Gastroesophageal sphincter (tissue), 4 donors: ENCODE measurements around the gene XRCC5. TPM values are rescaled to one million over a fixed set of nuclear protein-coding genes. Genes with fewer than 3 reads are reported as not detected.

ENCODE experiments used
- ATAC-seq: fragments of 150-250 bp; one replicate; pipeline ENCODE4 v1.9.1; 2016; ENCODE audit warnings: mild to moderate bottlenecking, moderate library complexity
- H3K27ac ChIP-seq, 4 donors: fragments of 200-600 bp; sonication (generic) in 3 of 4; 1 replicate in 3 of 4; 2 replicates in 1 of 4; pipeline ENCODE4 v1.5.1; 2016 to 2019
- H3K27me3 ChIP-seq: fragments of 200-600 bp; sonication (generic); one replicate; pipeline ENCODE4 v1.5.1; 2019
- H3K36me3 ChIP-seq, 2 donors: fragments of 200-600 bp; sonication (generic); one replicate each; pipeline ENCODE4 v1.5.1; 2019; ENCODE audit warnings: control low read depth in 1 of 2
- H3K4me1 ChIP-seq, 3 donors: fragments of 200-600 bp; sonication (generic); 1 replicate in 2 of 3; 2 replicates in 1 of 3; pipeline ENCODE4 v1.5.1; 2016 to 2019; ENCODE audit warnings: control low read depth in 2 of 3
- H3K4me3 ChIP-seq, 2 donors: fragments of 200-600 bp; sonication (generic); one replicate each; pipeline ENCODE4 v1.5.1; 2019; ENCODE audit warnings: mild to moderate bottlenecking in 1 of 2, moderate library complexity in 1 of 2
- H3K9me3 ChIP-seq, 3 donors: fragments of 200-600 bp; sonication (generic); one replicate each; pipeline ENCODE4 v1.5.1; 2017 to 2019; ENCODE audit warnings: control low read depth in 2 of 3
- CTCF ChIP-seq, 4 experiments: fragments of 200-600 bp in 2 of 4; fragments of 450-650 bp in 2 of 4; sonication (generic) in 1 of 4; IDR thresholded peaks; one replicate each; pipeline ENCODE4 v1.5.1; 2017 to 2019; ENCODE audit warnings: antibody characterized with exemption in 4 of 4, mild to moderate bottlenecking in 2 of 4, moderate library complexity in 2 of 4
- EP300 ChIP-seq: sonication (generic); formaldehyde crosslinking; IDR thresholded peaks from one replicate; pipeline ENCODE4 v1.6.1; 2017; ENCODE audit warnings: antibody characterized with exemption, mild to moderate bottlenecking
- POLR2A ChIP-seq, 2 donors: fragments of 450-650 bp; IDR thresholded peaks; one replicate each; pipeline ENCODE4 v1.6.1; 2017; ENCODE audit warnings: antibody characterized with exemption in 2 of 2, mild to moderate bottlenecking in 2 of 2, moderate library complexity in 1 of 2
- POLR2AphosphoS5 ChIP-seq: sonication (generic); formaldehyde crosslinking; IDR thresholded peaks from one replicate; pipeline ENCODE4 v1.6.1; 2017; ENCODE audit warnings: antibody characterized with exemption
- WGBS, 2 donors: methylation state at CpG; one replicate each; pipeline ENCODE4 v1.1.5; 2018; ENCODE audit warnings: low coverage in 1 of 2; 5-methylcytosine and 5-hydroxymethylcytosine counted together
- total RNA-seq, 4 donors: library from RNA; depleted of rRNA; stranded (reverse); fragments of >200 nt; gene quantifications; one replicate each; pipeline ENCODE4 v1.1.0, GENCODE V29; 2016

Gene XRCC5
- total RNA-seq, 4 donors from 2014 or later: 143 to 190 (median 187) TPM

DNA sequence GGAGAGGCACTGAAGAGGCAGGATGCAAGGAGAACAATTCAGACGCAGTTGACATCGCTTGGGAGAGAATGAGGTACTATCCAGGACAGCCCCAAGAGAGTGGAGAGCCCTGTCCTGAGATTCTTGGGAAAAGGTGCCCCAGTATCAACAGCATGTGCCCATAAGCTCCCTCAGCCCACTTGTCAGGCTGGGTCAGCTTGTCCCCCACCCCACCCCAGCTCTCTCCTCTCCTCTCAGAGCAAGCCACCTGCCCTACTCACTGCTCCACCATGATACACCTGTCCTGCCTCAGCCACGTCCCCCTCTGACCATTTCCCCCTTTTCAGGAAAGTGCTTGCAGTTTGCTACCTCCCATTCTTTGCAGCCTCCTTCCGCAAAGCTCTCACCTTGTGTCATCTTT lies 111.8 kb downstream of the XRCC5 start:
- Histone ChIP-seq H3K27me3 (no peaks in the 10 kb centered on the region), H3K27ac (no peak overlapping the region), H3K4me3 (no peak overlapping the region), H3K4me1 (peaks cover 0 to 2% (median 0%) of the 10 kb centered on the region in 3 donors), H3K9me3 (no peaks in the 10 kb centered on the region), H3K36me3 (peaks cover 0 to 7% of the 10 kb centered on the region in 2 donors)
- 80% methylated on average over 4 of the region's 4 CpGs; no CpG with 5 or more reads in 1 of the 2 donors for WGBS, 2 donors
- ATAC-seq: no peak
- TF ChIP-seq EP300: no peak
- no peak for TF ChIP-seq CTCF (IDR thresholded peaks at IDR 0.05)
- TF ChIP-seq POLR2AphosphoS5: no peak

DNA sequence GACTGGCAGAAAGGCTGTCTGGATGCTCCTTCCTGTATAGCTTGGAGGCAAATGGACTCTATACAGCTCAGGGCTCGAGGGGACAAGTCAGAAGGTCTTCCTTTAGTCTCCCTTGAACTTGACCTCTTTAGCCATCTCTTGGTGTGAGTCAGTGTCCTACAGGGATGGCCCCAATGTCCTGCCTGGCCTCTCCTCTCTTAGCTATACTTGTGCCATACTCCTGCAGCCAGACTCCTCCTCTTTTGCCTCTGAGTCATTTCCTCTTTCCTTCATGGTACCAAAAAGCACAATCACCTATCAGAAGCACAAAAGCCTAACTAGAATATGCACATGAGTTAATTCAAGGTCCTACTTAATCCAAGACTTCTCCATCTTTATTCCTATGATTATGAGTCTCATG lies 112.7 kb downstream of the XRCC5 start:
- Histone ChIP-seq H3K27me3 (no peaks in the 10 kb centered on the region), H3K4me1 (no peaks in the 10 kb centered on the region), H3K36me3 (peaks cover 0 to 7% of the 10 kb centered on the region in 2 donors), H3K27ac (no peak overlapping the region), H3K9me3 (no peaks in the 10 kb centered on the region), H3K4me3 (no peak overlapping the region)
- 50% methylated on average over 1 of the region's 1 CpG; no CpG with 5 or more reads in 1 of the 2 donors for WGBS, 2 donors
- ATAC-seq: no peak
- TF ChIP-seq POLR2A (IDR thresholded peaks at IDR 0.05) (no peak), POLR2AphosphoS5 (no peak), EP300 (no peak), CTCF (IDR thresholded peaks at IDR 0.05) (no peak)

- no peaks in the 10 kb centered on the region for H3K9me3 ChIP-seq
- no peak for ATAC-seq
- no peaks in the 10 kb centered on the region for H3K27me3 ChIP-seq
- no peaks in the 10 kb centered on the region for H3K4me1 ChIP-seq
- 54 to 66% methylated on average over 3 to 4 of the region's 4 CpGs for WGBS, 2 donors
- H3K27ac ChIP-seq: no peak overlapping the region
- peaks cover 0 to 7% of the 10 kb centered on the region in 2 donors for H3K36me3 ChIP-seq
- no peak overlapping the region for H3K4me3 ChIP-seq
- TF ChIP-seq POLR2A (IDR thresholded peaks at IDR 0.05) (no peak), POLR2AphosphoS5 (no peak), EP300 (no peak), CTCF (IDR thresholded peaks at IDR 0.05) (no peak)
These were observed 113.7 kb downstream of the XRCC5 start for GRCh38 chr2:216222650-216223352.

DNA sequence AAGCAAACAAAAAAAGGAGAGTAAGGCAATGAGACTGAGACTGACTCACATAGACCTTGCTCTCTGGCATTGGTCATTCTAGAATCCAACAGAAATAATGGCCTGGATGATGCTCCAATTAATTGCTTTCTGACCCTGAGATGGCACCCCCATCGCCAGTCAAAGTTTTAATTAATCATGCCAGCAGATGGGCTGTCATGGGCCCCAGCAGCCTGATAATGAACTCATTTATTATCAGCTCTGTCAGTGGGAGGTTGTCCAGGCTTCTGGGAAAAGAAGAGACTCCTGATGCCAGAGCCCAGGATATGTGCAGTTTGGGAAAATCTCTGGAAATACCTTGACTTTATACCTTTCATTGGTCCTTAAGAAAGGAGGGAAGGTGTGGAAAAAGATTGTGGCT lies 115.2 kb downstream of the XRCC5 start:
- ATAC-seq: no peak
- Histone ChIP-seq H3K27ac (no peak overlapping the region), H3K36me3 (no peaks in the 10 kb centered on the region), H3K9me3 (no peaks in the 10 kb centered on the region), H3K27me3 (no peaks in the 10 kb centered on the region), H3K4me1 (no peaks in the 10 kb centered on the region), H3K4me3 (no peak overlapping the region)
- 38 to 60% methylated on average over 1 of the region's 1 CpG for WGBS, 2 donors
- TF ChIP-seq POLR2A (IDR thresholded peaks at IDR 0.05) (no peak), POLR2AphosphoS5 (no peak), EP300 (no peak), CTCF (IDR thresholded peaks at IDR 0.05) (no peak)

GRCh38 chr2:216229277-216229914 lies 120.2 kb downstream of the XRCC5 start:
- no peak overlapping the region for H3K4me3 ChIP-seq
- H3K36me3 ChIP-seq: no peaks in the 10 kb centered on the region
- H3K4me1 ChIP-seq: no peaks in the 10 kb centered on the region
- no peak for TF ChIP-seq POLR2A (IDR thresholded peaks at IDR 0.05)
- TF ChIP-seq POLR2AphosphoS5: no peak
- no peak for TF ChIP-seq CTCF (IDR thresholded peaks at IDR 0.05)
- no peak for TF ChIP-seq EP300
- H3K27me3 ChIP-seq: no peaks in the 10 kb centered on the region
- 80 to 83% methylated on average over 5 of the region's 5 CpGs for WGBS, 2 donors
- peaks cover 0 to 19% (median 0%) of the 10 kb centered on the region in 3 donors for H3K9me3 ChIP-seq
- H3K27ac ChIP-seq: no peak overlapping the region
- no peak for ATAC-seq
